Keratinocyte (primary cell): ENCODE data around the gene ZBTB20.

Experiments
- EZH2 ChIP-seq: IDR thresholded peaks from one replicate; pipeline ENCODE4 v1.6.1; 2012; ENCODE audit warnings: inconsistent platforms, mild to moderate bottlenecking, low read length, moderate library complexity
- TF ChIP-seq, protein P1 (sequence below), 3 experiments: IDR thresholded peaks in 1 of 3; conservative IDR thresholded peaks in 1 of 3; optimal IDR thresholded peaks in 1 of 3; 2 replicates in 2 of 3; 3 replicates in 1 of 3; pipeline versions ENCODE3 to v1.5.1; 2011; ENCODE audit warnings: low read length in 3 of 3, mild to moderate bottlenecking in 3 of 3, moderate library complexity in 2 of 3, control low read depth in 1 of 3, inconsistent platforms in 1 of 3; ENCODE audit not compliant: insufficient read depth in 2 of 3; ENCODE audit errors: extremely low read depth in 1 of 3

DNA sequence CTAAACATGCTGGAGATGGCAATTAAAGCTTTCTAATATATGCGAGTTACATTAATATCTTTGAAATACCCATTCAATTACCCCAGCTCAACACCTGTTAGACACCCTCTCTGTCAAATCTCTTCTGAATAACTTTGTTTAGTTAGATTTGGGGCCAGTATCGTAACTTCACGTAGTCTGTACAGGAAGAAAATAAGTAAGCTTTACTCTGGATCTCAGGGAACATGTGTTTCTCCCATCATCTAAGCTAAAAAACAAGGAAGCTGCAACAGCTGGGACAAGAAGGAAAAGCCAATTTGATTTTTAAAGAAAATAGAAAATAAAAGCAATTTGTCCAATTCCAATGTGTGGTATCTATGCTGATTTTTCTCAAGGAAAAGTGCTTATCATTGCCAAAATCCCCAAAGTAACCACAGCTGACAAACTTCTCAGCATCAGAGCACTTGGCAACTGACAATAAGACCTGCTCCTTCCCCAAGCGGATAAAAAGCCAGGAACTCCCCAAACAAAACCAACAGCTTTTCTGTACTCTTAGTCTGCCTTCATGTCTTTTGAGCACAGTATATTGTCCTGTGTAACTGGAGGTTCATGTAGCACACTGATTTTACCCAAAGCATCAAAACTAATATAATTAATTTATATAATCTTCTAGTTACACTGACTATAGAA lies 279.1 kb downstream of the ZBTB20 start:
- TF ChIP-seq EZH2, result no peak
- TF ChIP-seq, protein P1, sequence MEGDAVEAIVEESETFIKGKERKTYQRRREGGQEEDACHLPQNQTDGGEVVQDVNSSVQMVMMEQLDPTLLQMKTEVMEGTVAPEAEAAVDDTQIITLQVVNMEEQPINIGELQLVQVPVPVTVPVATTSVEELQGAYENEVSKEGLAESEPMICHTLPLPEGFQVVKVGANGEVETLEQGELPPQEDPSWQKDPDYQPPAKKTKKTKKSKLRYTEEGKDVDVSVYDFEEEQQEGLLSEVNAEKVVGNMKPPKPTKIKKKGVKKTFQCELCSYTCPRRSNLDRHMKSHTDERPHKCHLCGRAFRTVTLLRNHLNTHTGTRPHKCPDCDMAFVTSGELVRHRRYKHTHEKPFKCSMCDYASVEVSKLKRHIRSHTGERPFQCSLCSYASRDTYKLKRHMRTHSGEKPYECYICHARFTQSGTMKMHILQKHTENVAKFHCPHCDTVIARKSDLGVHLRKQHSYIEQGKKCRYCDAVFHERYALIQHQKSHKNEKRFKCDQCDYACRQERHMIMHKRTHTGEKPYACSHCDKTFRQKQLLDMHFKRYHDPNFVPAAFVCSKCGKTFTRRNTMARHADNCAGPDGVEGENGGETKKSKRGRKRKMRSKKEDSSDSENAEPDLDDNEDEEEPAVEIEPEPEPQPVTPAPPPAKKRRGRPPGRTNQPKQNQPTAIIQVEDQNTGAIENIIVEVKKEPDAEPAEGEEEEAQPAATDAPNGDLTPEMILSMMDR (optimal IDR thresholded peaks at IDR 0.05 in 1 of 3, IDR thresholded peaks at IDR 0.05 in 1 of 3, conservative IDR thresholded peaks at IDR 0.05 in 1 of 3; ENCODE audit: extremely low read depth in 1 of 3, insufficient read depth in 2 of 3, low read length in 3 of 3), result no peak
